Keratinocyte (primary cell): ENCODE measurements around the gene TMPRSS6. TPM values are rescaled to one million over a fixed set of nuclear protein-coding genes. Genes with fewer than 3 reads are reported as not detected.

Experiments
- DNase-seq: peaks from one replicate; pipeline ENCODE4 v3.0.0-alpha.2; 2011; ENCODE audit warnings: low read depth, missing footprints, low spot score
- FAIRE-seq: peaks from 2 replicates; lab custom pipeline; 2011; peaks lifted over from hg19 to GRCh38; lab: Jason Lieb, UNC
- H2AFZ ChIP-seq: 2 replicates; pipeline ENCODE4 v1.6.0; 2012; ENCODE audit warnings: low read length, control low read depth, inconsistent platforms; ENCODE audit not compliant: control insufficient read depth
- H3K27ac ChIP-seq: 2 replicates; pipeline ENCODE4 v1.5.1; 2011; ENCODE audit warnings: low read length; ENCODE audit not compliant: control insufficient read depth, insufficient read depth
- H3K27me3 ChIP-seq: 3 replicates; pipeline ENCODE4 v1.6.0; 2011; ENCODE audit warnings: low read length; ENCODE audit not compliant: control insufficient read depth, insufficient read depth; ENCODE audit errors: extremely low read depth
- H3K36me3 ChIP-seq, 2 experiments: 2 replicates in 1 of 2; 3 replicates in 1 of 2; pipeline ENCODE4 v1.5.1; 2011; ENCODE audit warnings: low read length in 2 of 2, mild to moderate bottlenecking in 1 of 2; ENCODE audit not compliant: control insufficient read depth in 2 of 2, insufficient read depth in 2 of 2; ENCODE audit errors: extremely low read depth in 1 of 2
- H3K4me1 ChIP-seq: 3 replicates; pipeline ENCODE4 v1.5.1; 2011; ENCODE audit warnings: low read length; ENCODE audit not compliant: control insufficient read depth, insufficient read depth; ENCODE audit errors: extremely low read depth
- H3K4me2 ChIP-seq: 3 replicates; pipeline ENCODE4 v1.6.0; 2011; ENCODE audit warnings: low read depth, low read length; ENCODE audit not compliant: control insufficient read depth, insufficient read depth; ENCODE audit errors: extremely low read depth
- H3K4me3 ChIP-seq, 3 experiments: fragments of 200-600 bp in 1 of 3; sonication (generic) in 1 of 3; 2 replicates in 2 of 3; 3 replicates in 1 of 3; pipeline ENCODE4 v1.5.1; 2011 to 2016; ENCODE audit warnings: low read length in 3 of 3, mild to moderate bottlenecking in 3 of 3, control low read depth in 2 of 3, inconsistent platforms in 1 of 3, low read depth in 1 of 3, mixed read lengths in 1 of 3, mixed run types in 1 of 3, moderate library complexity in 1 of 3; ENCODE audit not compliant: control insufficient read depth in 2 of 3, insufficient read depth in 2 of 3; ENCODE audit errors: extremely low read depth in 1 of 3
- H3K79me2 ChIP-seq: 2 replicates; pipeline ENCODE4 v1.6.0; 2012; ENCODE audit warnings: low read length; ENCODE audit not compliant: control insufficient read depth, insufficient read depth
- H3K9ac ChIP-seq: 3 replicates; pipeline ENCODE4 v1.6.0; 2011; ENCODE audit warnings: low read length; ENCODE audit not compliant: control insufficient read depth, insufficient read depth; ENCODE audit errors: extremely low read depth
- H3K9me1 ChIP-seq: 3 replicates; pipeline ENCODE4 v1.6.0; 2011; ENCODE audit warnings: low read length; ENCODE audit not compliant: control insufficient read depth, insufficient read depth; ENCODE audit errors: extremely low read depth
- H3K9me3 ChIP-seq: 2 replicates; pipeline ENCODE4 v1.5.1; 2012; ENCODE audit warnings: low read depth, low read length; ENCODE audit not compliant: control insufficient read depth
- H4K20me1 ChIP-seq: 3 replicates; pipeline ENCODE4 v1.6.0; 2011; ENCODE audit warnings: low read length; ENCODE audit not compliant: control insufficient read depth, insufficient read depth; ENCODE audit errors: extremely low read depth
- CTCF ChIP-seq, 3 experiments: IDR thresholded peaks in 1 of 3; conservative IDR thresholded peaks in 1 of 3; optimal IDR thresholded peaks in 1 of 3; 2 replicates in 2 of 3; 3 replicates in 1 of 3; pipeline versions ENCODE3 to v1.5.1; 2011; ENCODE audit warnings: low read length in 3 of 3, mild to moderate bottlenecking in 3 of 3, moderate library complexity in 2 of 3, control low read depth in 1 of 3, inconsistent platforms in 1 of 3; ENCODE audit not compliant: insufficient read depth in 2 of 3; ENCODE audit errors: extremely low read depth in 1 of 3
- EZH2 ChIP-seq: IDR thresholded peaks from one replicate; pipeline ENCODE4 v1.6.1; 2012; ENCODE audit warnings: inconsistent platforms, mild to moderate bottlenecking, low read length, moderate library complexity
- dilution Hi-C: fragments of 300-500 bp; cut with MboI; formaldehyde crosslinking; loops from one replicate; pipeline ENCODE4 v1.7.0; 2020; ENCODE audit warnings: low sequenced_read_pairs; ENCODE audit not compliant: extremely low pct_ligation_motif_present
- polyA plus RNA-seq, 5 experiments: library from polyadenylated mRNA; depleted of rRNA in 3 of 5; stranded (reverse) in 3 of 5; stranded (forward) in 1 of 5; unstranded in 1 of 5; fragments of >200 nt; gene quantifications; 1 replicate in 1 of 5; 2 replicates in 3 of 5; 3 replicates in 1 of 5; pipeline versions ENCODE4 v1.2.1 to v1.2.3, GENCODE V29; 2011 to 2012; ENCODE audit warnings: missing spikeins in 2 of 5, low read depth in 1 of 5, low replicate concordance in 1 of 5

Gene TMPRSS6
- polyA plus RNA-seq, 1 donor (not counting 4 experiments of a cell fraction or from before 2014, with no cell fraction given): not detected

GRCh38 chr22:37048133-37048532 lies 61.4 kb downstream of the TMPRSS6 start:
- Histone ChIP-seq H3K9me1 (no peaks in the 10 kb centered on the region), H3K9me3 (no peaks in the 10 kb centered on the region), H3K79me2 (no peaks in the 10 kb centered on the region), H3K4me3 (no peak overlapping the region), H3K27ac (no peak overlapping the region), H3K9ac (no peak overlapping the region), H3K36me3 (no peaks in the 10 kb centered on the region), H3K4me2 (no peak overlapping the region), H3K27me3 (no peaks in the 10 kb centered on the region), H4K20me1 (no peaks in the 10 kb centered on the region), H3K4me1 (peaks cover 10% of the 10 kb centered on the region), H2AFZ (no peak overlapping the region)
- dilution Hi-C loops: no loop called here
- FAIRE-seq (no peak), DNase-seq (no peak)
- TF ChIP-seq EZH2: no peak
- TF ChIP-seq CTCF (optimal IDR thresholded peaks at IDR 0.05 in 1 of 3, IDR thresholded peaks at IDR 0.05 in 1 of 3, conservative IDR thresholded peaks at IDR 0.05 in 1 of 3; ENCODE audit: extremely low read depth in 1 of 3, insufficient read depth in 2 of 3, low read length in 3 of 3): no peak

- H3K79me2 ChIP-seq: no peaks in the 10 kb centered on the region
- H3K36me3 ChIP-seq: no peaks in the 10 kb centered on the region
- no peaks in the 10 kb centered on the region for H3K9me3 ChIP-seq
- no peak for DNase-seq
- TF ChIP-seq EZH2: no peak
- no peak for TF ChIP-seq CTCF (optimal IDR thresholded peaks at IDR 0.05 in 1 of 3, IDR thresholded peaks at IDR 0.05 in 1 of 3, conservative IDR thresholded peaks at IDR 0.05 in 1 of 3; ENCODE audit: extremely low read depth in 1 of 3, insufficient read depth in 2 of 3, low read length in 3 of 3)
- no peak overlapping the region for H3K9ac ChIP-seq
- no peak overlapping the region for H3K27ac ChIP-seq
- no peaks in the 10 kb centered on the region for H3K9me1 ChIP-seq
- no peaks in the 10 kb centered on the region for H4K20me1 ChIP-seq
- FAIRE-seq: no peak
- no peak overlapping the region for H3K4me2 ChIP-seq
- no peaks in the 10 kb centered on the region for H3K27me3 ChIP-seq
- no peak overlapping the region for H3K4me3 ChIP-seq
- dilution Hi-C loops: no loop called here
- no peak overlapping the region for H2AFZ ChIP-seq
- H3K4me1 ChIP-seq: peaks cover 6% of the 10 kb centered on the region
Measured at GRCh38 chr22:37047006-37047405, 62.5 kb downstream of the TMPRSS6 start.
